GM18873 (cell line): ENCODE results near the gene CNIH2.
"Not testable (repeated sequence)": the region's sequence is repeated elsewhere in the genome, so short reads cannot be mapped to it uniquely, and the experiment has no call there.

Source experiments
- ATAC-seq: cut with Tn5 transposase; IDR thresholded peaks from one replicate; pipeline ENCODE4 v1.9.1; 2021; ENCODE audit warnings: mild to moderate bottlenecking, moderate library complexity, moderate number of reproducible peaks; ENCODE audit not compliant: unreplicated experiment, low FRiP score

The CNIH2 gene

GRCh38 chr11:66275396-66275795 is 2.6 kb upstream of the CNIH2 start:
- ATAC-seq, result no peak

- ATAC-seq, result no peak
Measured at GRCh38 chr11:66275984-66276612, 1.9 kb upstream of the CNIH2 start.

GRCh38 chr11:66276619-66277018 is 1.4 kb upstream of the CNIH2 start:
- not testable (repeated sequence) for ATAC-seq

GRCh38 chr11:66277064-66277463 is 911 bp upstream of the CNIH2 start:
- not testable (repeated sequence) for ATAC-seq

- no peak for ATAC-seq
Measured at GRCh38 chr11:66278363-66279091, 552 bp downstream of the CNIH2 start.

GRCh38 chr11:66279092-66279734 is 1.2 kb downstream of the CNIH2 start:
- no peak for ATAC-seq

- no peak for ATAC-seq
Measured at GRCh38 chr11:66280428-66280827, 2.5 kb downstream of the CNIH2 start.

GRCh38 chr11:66281001-66281400 is 3.0 kb downstream of the CNIH2 start:
- ATAC-seq, result no peak

- no peak for ATAC-seq
Measured at GRCh38 chr11:66281776-66282467, 3.9 kb downstream of the CNIH2 start.

GRCh38 chr11:66282468-66283455 is 4.8 kb downstream of the CNIH2 start:
- ATAC-seq, result peak; percentile 61

GRCh38 chr11:66283461-66284105 is 5.6 kb downstream of the CNIH2 start:
- no peak for ATAC-seq

- ATAC-seq, result no peak
Measured at GRCh38 chr11:66284526-66285078, 6.6 kb downstream of the CNIH2 start.

- no peak for ATAC-seq
Measured at GRCh38 chr11:66285250-66285947, 7.4 kb downstream of the CNIH2 start.

GRCh38 chr11:66286699-66287098 is 8.7 kb downstream of the CNIH2 start:
- ATAC-seq, result no peak

GRCh38 chr11:66287211-66287888 is 9.4 kb downstream of the CNIH2 start:
- no peak for ATAC-seq

GRCh38 chr11:66287889-66288670 is 10.1 kb downstream of the CNIH2 start:
- ATAC-seq, result no peak
